ENCODE data around the gene UBQLN1. TPM values are rescaled to one million over a fixed set of nuclear protein-coding genes. Genes with fewer than 3 reads are reported as not detected.
"Not testable (repeated sequence)": the region's sequence is repeated elsewhere in the genome, so short reads cannot be mapped to it uniquely, and the experiment has no call there.

Gene UBQLN1
- total and polyA plus RNA-seq, 9 of the 15 experiments (the other 6 are each of a cell fraction or from before 2014, with no cell fraction given), result 7.5 to 120 (median 52.8) TPM

- Histone ChIP-seq H3K4me3 (peak overlapping the region; percentile 93), H3K9ac (ENCODE audit: insufficient read depth in 1 of 2, low read depth in 2 of 2, low read length in 2 of 2) (peak overlapping the region in 1 of 2 experiments; percentile 97; a peak in 2 of 4 replicates), H3K79me2 (ENCODE audit: control insufficient read depth, insufficient read depth, low read length) (peaks cover 82% of the 10 kb centered on the region), H4K20me1 (replicated peaks; ENCODE audit: control insufficient read depth, insufficient read depth, low read length) (peaks cover 19% of the 10 kb centered on the region), H3K4me2 (ENCODE audit: insufficient read depth, low read length) (peak overlapping the region; percentile 78)
- H3K4me1 ChIP-seq (replicated peaks in 1 of 2; ENCODE audit: control insufficient read depth in 2 of 2, insufficient read depth in 2 of 2, low read length in 2 of 2); ATAC-seq; H3K9me1 ChIP-seq (ENCODE audit: control insufficient read depth, insufficient read depth, low read length); H2AFZ ChIP-seq (ENCODE audit: low read depth, low read length); FAIRE-seq; BruUV-seq (replicated peaks); H3K9me3 ChIP-seq (replicated peaks; ENCODE audit: control insufficient read depth, insufficient read depth, low read depth, low read length); H3K36me3 ChIP-seq (ENCODE audit: control insufficient read depth, insufficient read depth, low read length); DNase-seq (ENCODE audit: extremely low read depth in 1 of 4, low spot score in 3 of 4); H3K27me3 ChIP-seq (ENCODE audit: control insufficient read depth in 2 of 2, insufficient read depth in 2 of 2, low read length in 2 of 2); H3K27ac ChIP-seq (ENCODE audit: extremely low read depth, low read depth, low read length); in situ Hi-C loops (cut with MboI): not testable (repeated sequence)
- ChIA-PET CTCF (ENCODE audit: low intra/inter-chr PET ratio) (interaction anchor here (0.6 kb wide), 1 partner anchor 82 kb away, joined by 3 read pairs; the partner anchor contains the start of gene IDNK), POLR2A (interaction anchor here (0.9 kb wide), 1 partner anchor 9 kb away, joined by 5 read pairs; no protein-coding TSS in a partner anchor)
- TF ChIP-seq CEBPB (tag; IDR thresholded peaks at IDR 0.05), result peak; percentile 64
- peak; percentile 64; the same call in 1 of the 2 replicates for TF ChIP-seq ZNF384 (IDR thresholded peaks at IDR 0.05; ENCODE audit: low read depth, low read length)
- TF ChIP-seq RBFOX2 (IDR thresholded peaks at IDR 0.05; ENCODE audit: low read depth, low read length), result 0 out of 2 replicates have a peak, but pooled peaks have one; percentile 5
- peak; percentile 34; the same call in 1 of the 2 replicates for TF ChIP-seq CEBPG (CRISPR knock-in tag; IDR thresholded peaks at IDR 0.05)
- TF ChIP-seq CEBPG (tag; conservative IDR thresholded peaks at IDR 0.05 in 1 of 2, IDR thresholded peaks at IDR 0.05 in 1 of 2), result 0 out of 4 replicates have a peak, but pooled peaks of 1 of the 2 experiments have one; percentile 31
- intact Hi-C loops (cut with micrococcal nuclease), result loop anchor here (5.0 to 10.0 kb wide), 3 partner anchors 83 to 280 kb away; partner anchors contain the start of genes GKAP1, HNRNPK, IDNK and RMI1
- 18% methylated on average over 9 of the region's 12 CpGs for whole genome bisulfite sequencing (ENCODE audit: insufficient coverage, low coverage, missing lambda C conversion rate)
Measured at GRCh38 chr9:83705219-83705651, 2.5 kb downstream of the UBQLN1 start.

Data from K562 (cell line).